ENCODE data around the gene DTWD2.

DNA sequence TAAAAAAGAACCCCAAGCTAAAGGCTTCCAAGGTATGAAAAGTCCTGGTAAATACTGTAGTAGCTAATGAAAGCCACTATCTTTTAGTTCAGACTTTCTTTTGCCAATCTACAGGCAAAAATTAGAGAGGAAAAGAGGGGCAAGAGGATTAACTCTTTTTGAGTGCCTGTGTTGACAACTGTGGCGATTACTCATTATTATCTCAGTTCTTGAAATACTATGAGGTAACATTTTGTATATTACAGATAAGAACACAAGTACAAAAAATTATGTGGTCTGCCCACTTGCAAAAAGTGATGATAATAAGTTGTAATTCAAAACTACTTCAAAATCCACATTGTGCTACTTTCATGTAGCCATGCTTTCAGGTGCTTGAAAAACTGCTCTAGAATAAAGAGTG lies 144.0 kb downstream of the DTWD2 start:
- TF ChIP-seq POLR2A (IDR thresholded peaks at IDR 0.05), result no peak
- TF ChIP-seq, protein P1, sequence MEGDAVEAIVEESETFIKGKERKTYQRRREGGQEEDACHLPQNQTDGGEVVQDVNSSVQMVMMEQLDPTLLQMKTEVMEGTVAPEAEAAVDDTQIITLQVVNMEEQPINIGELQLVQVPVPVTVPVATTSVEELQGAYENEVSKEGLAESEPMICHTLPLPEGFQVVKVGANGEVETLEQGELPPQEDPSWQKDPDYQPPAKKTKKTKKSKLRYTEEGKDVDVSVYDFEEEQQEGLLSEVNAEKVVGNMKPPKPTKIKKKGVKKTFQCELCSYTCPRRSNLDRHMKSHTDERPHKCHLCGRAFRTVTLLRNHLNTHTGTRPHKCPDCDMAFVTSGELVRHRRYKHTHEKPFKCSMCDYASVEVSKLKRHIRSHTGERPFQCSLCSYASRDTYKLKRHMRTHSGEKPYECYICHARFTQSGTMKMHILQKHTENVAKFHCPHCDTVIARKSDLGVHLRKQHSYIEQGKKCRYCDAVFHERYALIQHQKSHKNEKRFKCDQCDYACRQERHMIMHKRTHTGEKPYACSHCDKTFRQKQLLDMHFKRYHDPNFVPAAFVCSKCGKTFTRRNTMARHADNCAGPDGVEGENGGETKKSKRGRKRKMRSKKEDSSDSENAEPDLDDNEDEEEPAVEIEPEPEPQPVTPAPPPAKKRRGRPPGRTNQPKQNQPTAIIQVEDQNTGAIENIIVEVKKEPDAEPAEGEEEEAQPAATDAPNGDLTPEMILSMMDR (IDR thresholded peaks at IDR 0.05), result no peak

Data from uterus (tissue), 2 donors.